LNCaP clone FGC (cell line): Measurements from ENCODE around the gene AHNAK2.

Experiments
- DNase-seq: peaks from one replicate; pipeline ENCODE4 v3.0.0-alpha.2; 2011; ENCODE audit warnings: low read depth
- H3K4me3 ChIP-seq: 2 replicates; pipeline ENCODE4 v1.5.1; 2011; ENCODE audit warnings: mild to moderate bottlenecking, low read depth, low read length, control low read depth
- CTCF ChIP-seq: IDR thresholded peaks from 2 replicates; pipeline ENCODE4 v1.5.1; 2012; ENCODE audit warnings: mild to moderate bottlenecking; ENCODE audit not compliant: control insufficient read depth, insufficient read depth; ENCODE audit errors: extremely low read depth

AHNAK2 gene

GRCh38 chr14:104984056-104984894, 6.1 kb upstream of the AHNAK2 start:
- DNase-seq, result no peak
- TF ChIP-seq CTCF, result no peak
- H3K4me3 ChIP-seq, result no peak overlapping the region

GRCh38 chr14:104983231-104983721, 5.1 kb upstream of the AHNAK2 start:
- no peak for TF ChIP-seq CTCF
- no peak overlapping the region for H3K4me3 ChIP-seq
- DNase-seq, result no peak

- no peak overlapping the region for H3K4me3 ChIP-seq
- no peak for TF ChIP-seq CTCF
- DNase-seq, result no peak
Observed at GRCh38 chr14:104982548-104983230, 4.5 kb upstream of the AHNAK2 start.

- H3K4me3 ChIP-seq, result no peak overlapping the region
- no peak for TF ChIP-seq CTCF
- no peak for DNase-seq
Observed at GRCh38 chr14:104981699-104982541, 3.7 kb upstream of the AHNAK2 start.

GRCh38 chr14:104980611-104981531, 2.7 kb upstream of the AHNAK2 start:
- no peak for TF ChIP-seq CTCF
- H3K4me3 ChIP-seq, result no peak overlapping the region
- DNase-seq, result no peak
